GM19463 (cell line): Measurements from ENCODE around the gene LRRN4CL.
"Not testable (repeated sequence)": the region's sequence is repeated elsewhere in the genome, so short reads cannot be mapped to it uniquely, and the experiment has no call there.

Experiments
- ATAC-seq: cut with Tn5 transposase; IDR thresholded peaks from one replicate; pipeline ENCODE4 v1.9.1; 2021; ENCODE audit warnings: mild to moderate bottlenecking, moderate library complexity; ENCODE audit not compliant: unreplicated experiment

Gene LRRN4CL

DNA sequence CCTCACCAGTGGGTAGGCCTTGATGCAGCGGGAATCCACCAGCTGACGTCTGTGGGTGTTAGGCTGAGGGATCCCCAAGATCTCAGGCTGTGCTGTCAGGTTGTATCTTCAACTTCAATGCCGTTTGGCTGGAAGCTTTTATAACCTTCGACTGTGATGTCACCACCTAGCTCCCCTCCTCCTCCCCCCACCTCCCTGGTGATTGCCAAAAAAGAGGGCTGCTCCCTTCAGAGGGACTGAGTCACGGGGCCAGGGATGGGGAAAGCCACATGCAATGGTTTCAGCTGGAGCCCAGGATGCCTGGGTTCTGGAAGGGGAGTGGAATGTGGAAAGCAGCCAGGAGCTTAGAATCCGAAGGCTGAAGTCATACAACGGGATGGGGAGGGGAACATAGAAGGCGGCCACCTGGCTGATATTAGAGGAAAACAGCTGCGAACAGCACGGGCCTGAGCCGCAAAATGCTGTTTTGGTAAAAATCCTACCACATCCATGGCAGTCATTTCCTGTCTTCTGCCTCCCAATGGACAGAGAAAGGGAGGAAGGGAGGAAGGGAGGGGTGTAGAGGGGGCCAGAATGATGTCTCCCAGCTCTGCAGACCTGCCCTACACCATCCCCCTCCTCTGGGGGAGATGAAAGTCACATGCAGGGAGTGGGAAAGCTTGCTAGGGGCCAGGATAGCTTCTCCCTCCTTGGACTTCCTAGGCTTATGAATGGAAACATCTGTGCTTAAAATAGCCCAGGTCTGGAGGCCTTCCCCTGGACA lies at the start of gene LRRN4CL:
LRRN4CL (minus strand) TSS at position 110 of the 763 bp plus-strand sequence. CDS start 1,022 bp downstream, outside the sequence.
- ATAC-seq: no peak

GRCh38 chr11:62737196-62737595 lies 47.9 kb upstream of the LRRN4CL start:
- no peak for ATAC-seq

DNA sequence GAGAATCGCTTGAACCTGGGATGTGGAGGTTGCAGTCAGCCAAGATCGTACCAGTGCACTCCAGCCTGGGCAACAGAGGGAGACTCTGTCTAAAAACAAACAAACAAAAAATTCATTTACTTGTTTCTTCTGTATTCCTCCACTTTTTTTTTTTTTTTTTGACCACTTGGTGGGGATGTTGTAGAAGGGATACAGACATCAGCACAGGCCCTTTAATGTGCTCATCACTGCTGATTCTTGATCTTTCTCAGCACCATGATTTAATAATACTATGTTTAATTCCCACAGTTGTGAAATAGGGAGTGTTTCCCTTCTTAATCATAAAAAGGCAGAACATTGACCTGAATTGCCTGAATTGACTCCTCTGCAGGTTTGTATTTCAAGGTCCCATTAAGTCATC lies 43.5 kb upstream of the LRRN4CL start:
- no peak for ATAC-seq

GRCh38 chr11:62730076-62730475 lies 40.7 kb upstream of the LRRN4CL start:
- not testable (repeated sequence) for ATAC-seq

DNA sequence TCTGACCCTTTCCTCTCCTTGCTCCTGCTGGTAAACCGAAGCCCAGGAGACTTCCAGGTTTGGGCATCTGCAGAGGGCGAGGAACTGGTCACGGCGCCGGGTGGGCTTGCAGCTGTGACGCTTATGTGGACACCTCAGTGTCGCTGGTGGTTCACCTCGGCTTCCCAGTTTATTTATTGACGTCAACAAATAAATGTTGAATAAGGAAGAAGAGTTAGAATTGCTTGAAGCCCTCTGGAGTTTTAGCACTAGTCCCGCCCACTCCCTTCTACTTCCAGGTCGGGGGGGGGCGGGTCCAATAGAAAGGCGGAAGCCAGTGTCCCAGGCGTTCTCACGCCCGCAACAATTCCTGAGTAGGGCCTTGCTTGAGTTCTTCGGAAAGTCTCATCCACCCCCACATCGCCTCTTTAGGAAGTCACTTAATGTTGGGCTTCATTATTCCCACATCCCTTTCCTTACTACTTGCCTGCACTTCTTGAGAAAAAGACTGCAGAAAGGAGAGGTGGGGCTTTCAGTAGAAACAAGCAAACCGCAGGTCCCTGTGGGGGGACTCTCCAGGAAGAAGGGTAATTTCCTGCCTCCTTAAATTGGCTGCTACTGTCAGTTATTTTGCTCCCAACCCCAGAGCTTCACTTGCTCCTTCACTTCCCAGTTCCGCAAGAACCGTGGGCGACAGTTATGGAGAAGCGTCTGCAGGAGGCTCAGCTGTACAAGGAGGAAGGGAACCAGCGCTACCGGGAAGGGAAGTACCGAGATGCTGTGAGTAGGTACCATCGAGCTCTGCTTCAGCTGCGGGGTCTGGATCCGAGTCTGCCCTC lies 39.0 kb upstream of the LRRN4CL start, which contains the start of gene TTC9C:
TTC9C (plus strand) TSS at position 316 of the 818 bp plus-strand sequence; CDS start at position 679, 363 bp downstream.
- ATAC-seq: no peak

DNA sequence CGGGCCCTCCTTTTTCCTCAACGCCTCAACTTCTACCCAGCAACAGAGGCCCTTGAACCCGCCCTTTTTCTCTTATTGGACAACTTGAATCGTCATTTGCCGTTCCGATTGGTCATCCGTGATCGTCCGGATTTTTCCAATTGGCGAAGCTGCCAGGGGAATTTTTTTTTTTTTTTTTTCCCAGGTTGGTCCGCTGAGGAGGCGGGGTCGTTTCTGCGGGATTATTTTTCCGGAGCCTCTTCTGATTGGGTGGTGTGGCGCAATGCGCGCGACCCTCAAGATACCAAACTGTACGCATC lies 38.5 kb upstream of the LRRN4CL start:
- peak; percentile 38 for ATAC-seq

DNA sequence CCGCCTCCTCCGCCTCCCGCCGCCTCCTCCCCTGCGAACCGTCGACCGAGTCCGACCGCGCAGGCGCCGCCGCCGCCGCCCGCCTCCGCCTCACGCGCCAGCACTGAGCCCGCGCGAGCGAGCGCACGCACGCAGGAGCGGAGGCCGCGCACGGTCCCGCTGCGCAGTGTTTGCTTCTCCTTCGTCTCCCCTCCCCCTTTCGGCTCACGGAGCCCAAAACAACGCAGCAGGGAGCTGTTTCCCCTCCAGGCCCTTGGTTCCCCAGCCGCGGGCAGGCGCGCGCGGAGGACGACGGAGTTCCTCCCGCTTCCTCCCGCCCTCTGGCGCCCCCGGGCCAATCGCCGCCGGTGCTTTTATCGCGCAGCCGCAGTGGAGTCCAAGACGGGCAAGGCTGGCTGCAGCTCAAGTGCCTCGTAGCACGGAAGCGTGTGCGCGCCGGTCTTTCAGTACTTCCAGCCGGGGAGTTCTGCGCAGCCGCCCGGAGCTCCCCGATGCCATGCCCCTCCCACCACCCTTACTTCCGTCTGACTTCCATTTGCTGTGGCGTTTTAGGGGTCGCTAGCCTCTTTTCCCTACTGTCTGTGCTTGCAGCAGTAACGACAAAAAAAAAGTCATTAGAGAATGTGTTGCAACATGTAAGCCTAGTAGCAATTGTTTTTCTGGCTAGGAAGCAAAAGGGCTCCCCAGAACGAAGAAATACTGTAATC lies 38.0 kb upstream of the LRRN4CL start, which contains the start of gene HNRNPUL2:
HNRNPUL2 (minus strand) TSS at position 293 of the 707 bp plus-strand sequence. CDS start 301 bp downstream, outside the sequence.
- peak; percentile 73 for ATAC-seq

GRCh38 chr11:62726915-62727164 lies 37.5 kb upstream of the LRRN4CL start:
- ATAC-seq: no peak

DNA sequence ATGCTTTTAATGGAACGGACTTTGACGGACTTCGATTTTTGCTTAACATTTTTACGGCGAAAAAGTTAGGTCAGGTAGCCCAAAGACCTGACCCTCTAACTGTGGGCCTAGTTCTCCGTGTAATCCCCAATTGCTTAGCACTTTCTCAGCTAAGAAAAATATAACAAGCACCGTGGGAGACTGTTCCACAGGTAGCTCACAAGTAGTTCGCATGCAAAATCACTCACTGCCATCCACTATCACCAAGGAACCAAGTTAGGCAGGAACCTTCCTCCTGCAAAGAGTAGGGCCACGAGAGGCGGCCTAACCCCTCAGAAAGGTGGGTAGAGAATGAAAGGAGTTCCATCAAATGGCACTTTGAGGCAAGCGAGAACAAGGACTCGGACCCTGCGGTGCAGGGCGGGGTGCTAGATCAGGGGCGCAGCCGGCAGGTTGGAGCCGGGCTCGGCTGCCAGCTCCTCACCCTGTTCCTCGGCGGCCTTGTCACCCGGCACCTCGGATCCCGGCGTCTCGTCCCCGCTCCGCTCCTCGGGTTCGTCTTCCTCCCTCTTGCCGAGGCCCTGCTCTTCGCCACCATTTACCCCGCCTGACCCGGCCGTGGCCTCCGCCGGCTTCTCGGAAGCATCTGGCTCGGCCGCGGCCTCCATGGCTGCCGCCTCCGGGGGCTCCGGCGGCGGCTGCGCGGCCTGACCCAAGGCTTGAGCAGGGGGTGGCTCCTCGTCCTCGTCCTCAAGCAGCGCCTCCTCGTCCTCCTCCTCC lies 37.0 kb upstream of the LRRN4CL start:
- no peak for ATAC-seq

GRCh38 chr11:62725646-62726045 lies 36.3 kb upstream of the LRRN4CL start:
- no peak for ATAC-seq

DNA sequence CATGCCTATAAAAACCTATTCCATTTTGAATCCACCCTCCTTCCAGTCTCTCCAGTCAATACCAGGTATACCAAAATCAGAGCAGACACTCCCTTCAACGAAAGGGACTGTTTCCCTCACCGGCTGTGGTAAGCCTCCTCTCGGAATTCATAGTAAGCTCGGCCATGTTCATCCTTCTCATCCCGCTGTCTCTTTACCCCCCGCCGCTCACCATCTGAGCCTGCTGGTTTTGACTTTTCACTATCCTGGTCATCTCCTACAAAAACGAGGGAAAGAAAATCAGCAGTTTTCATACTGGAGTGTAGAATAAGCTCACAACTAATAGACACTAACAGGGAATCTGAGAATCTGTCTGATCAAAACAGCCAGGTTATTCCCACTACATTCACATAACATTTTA lies 34.8 kb upstream of the LRRN4CL start:
- no peak for ATAC-seq

DNA sequence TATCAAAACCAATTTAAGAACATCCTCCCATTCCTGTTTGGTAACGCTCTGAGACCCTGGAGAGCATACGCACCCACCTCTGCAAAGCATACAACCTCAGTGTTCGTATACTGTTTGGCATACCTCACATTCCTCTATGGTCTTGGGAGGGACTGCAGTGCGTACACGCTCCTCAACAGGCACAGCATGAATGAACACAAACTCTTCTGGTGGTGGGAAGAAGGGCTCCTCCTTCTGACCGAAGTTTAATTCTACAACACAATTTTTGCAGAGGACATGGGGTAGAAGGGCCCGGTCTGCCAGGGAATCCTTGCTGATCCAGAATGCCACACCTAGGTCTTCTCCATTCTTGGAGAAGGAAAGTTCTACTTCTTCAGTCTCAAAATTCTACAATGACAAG lies 32.7 kb upstream of the LRRN4CL start:
- no peak for ATAC-seq

- ATAC-seq: no peak
Observed at GRCh38 chr11:62719302-62719978, 30.1 kb upstream of the LRRN4CL start.

- no peak for ATAC-seq
Observed at GRCh38 chr11:62716816-62717215, 27.5 kb upstream of the LRRN4CL start.

DNA sequence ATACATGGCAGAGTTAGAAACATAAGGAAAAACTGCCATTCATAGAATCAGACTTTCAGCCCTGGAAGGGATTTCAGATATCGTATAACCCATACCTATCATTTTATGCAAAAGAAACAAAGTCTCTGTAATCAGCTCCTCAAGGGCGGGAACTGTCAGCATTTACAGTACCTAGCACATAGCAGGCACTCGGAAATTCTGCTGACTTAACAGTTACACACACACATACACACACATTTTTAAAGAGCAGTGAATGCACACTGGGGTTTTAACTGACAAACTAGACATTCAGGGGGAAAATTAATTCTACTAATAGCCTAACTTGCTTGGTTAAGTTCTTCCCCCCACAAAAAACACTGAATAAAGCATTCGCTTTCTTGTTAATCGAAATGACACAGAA lies 26.9 kb upstream of the LRRN4CL start:
- no peak for ATAC-seq

GRCh38 chr11:62715150-62716130 lies 26.1 kb upstream of the LRRN4CL start:
- ATAC-seq: no peak

DNA sequence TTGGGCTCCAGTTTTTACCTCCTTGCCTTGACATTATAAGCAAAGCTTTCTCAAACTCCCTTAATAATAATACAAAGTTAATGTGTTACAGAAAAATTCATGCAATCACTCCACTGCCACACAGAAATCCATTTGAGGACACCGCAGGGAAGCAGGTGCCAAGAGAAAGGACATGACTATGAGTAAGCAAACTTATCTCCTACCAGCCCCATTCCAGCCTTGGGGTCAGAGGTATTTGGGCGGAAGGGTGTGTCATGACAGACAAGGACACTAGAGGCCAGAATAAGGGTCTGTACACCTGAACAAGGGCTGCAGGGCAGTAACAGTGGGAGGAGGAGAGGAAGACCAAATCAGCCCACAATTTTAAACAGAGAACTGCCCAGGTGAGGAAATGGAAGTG lies 24.0 kb upstream of the LRRN4CL start:
- no peak for ATAC-seq

- ATAC-seq: no peak
Observed at GRCh38 chr11:62712861-62713260, 23.5 kb upstream of the LRRN4CL start.

GRCh38 chr11:62712276-62712812 lies 23.0 kb upstream of the LRRN4CL start:
- ATAC-seq: no peak
